Suprapubic skin (tissue), 4 donors: ENCODE data around the gene LHFPL3. TPM values are rescaled to one million over a fixed set of nuclear protein-coding genes. Genes with fewer than 3 reads are reported as not detected.

Experiments used
- DNase-seq, 2 donors: peaks; one replicate each; pipeline ENCODE4 v3.0.0-alpha.2; 2019; ENCODE audit warnings: low spot score in 2 of 2
- H3K27ac ChIP-seq: fragments of 200-600 bp; sonication (generic); one replicate; pipeline ENCODE4 v1.5.1; 2019
- H3K27me3 ChIP-seq: fragments of 200-600 bp; sonication (generic); one replicate; pipeline ENCODE4 v1.5.1; 2019
- H3K36me3 ChIP-seq: fragments of 200-600 bp; sonication (generic); one replicate; pipeline ENCODE4 v1.5.1; 2019
- H3K4me1 ChIP-seq: fragments of 200-600 bp; sonication (generic); one replicate; pipeline ENCODE4 v1.5.1; 2019
- H3K4me3 ChIP-seq: fragments of 200-600 bp; sonication (generic); one replicate; pipeline ENCODE4 v1.5.1; 2019; ENCODE audit warnings: mild to moderate bottlenecking
- H3K9me3 ChIP-seq: fragments of 200-600 bp; sonication (generic); one replicate; pipeline ENCODE4 v1.5.1; 2019
- CTCF ChIP-seq, 2 donors: fragments of 200-600 bp in 1 of 2; fragments of 450-650 bp in 1 of 2; sonication (generic) in 1 of 2; IDR thresholded peaks; one replicate each; pipeline ENCODE4 v1.5.1; 2016 to 2019; ENCODE audit warnings: antibody characterized with exemption in 2 of 2, mild to moderate bottlenecking in 1 of 2, moderate library complexity in 1 of 2
- EP300 ChIP-seq: sonication (generic); formaldehyde crosslinking; IDR thresholded peaks from one replicate; pipeline ENCODE4 v1.6.1; 2017; ENCODE audit warnings: antibody characterized with exemption
- POLR2A ChIP-seq, 2 donors: fragments of 450-650 bp; IDR thresholded peaks; one replicate each; pipeline ENCODE4 v1.6.1; 2017; ENCODE audit warnings: antibody characterized with exemption in 2 of 2, mild to moderate bottlenecking in 2 of 2, moderate library complexity in 2 of 2
- POLR2AphosphoS5 ChIP-seq, 3 donors: sonication (generic); formaldehyde crosslinking; IDR thresholded peaks; one replicate each; pipeline ENCODE4 v1.6.1; 2017; ENCODE audit warnings: antibody characterized with exemption in 3 of 3
- WGBS: methylation state at CpG from one replicate; pipeline ENCODE4 v1.1.5; 2018; 5-methylcytosine and 5-hydroxymethylcytosine counted together
- total RNA-seq, 4 donors: library from RNA; depleted of rRNA; stranded (reverse); fragments of >200 nt; gene quantifications; one replicate each; pipeline ENCODE4 v1.1.0, GENCODE V29; 2016

LHFPL3 gene
- total RNA-seq, 4 donors from 2014 or later = not detected

GRCh38 chr7:104814671-104815400 lies 486.4 kb downstream of the LHFPL3 start:
- no peaks in the 10 kb centered on the region for H3K9me3 ChIP-seq
- no peak overlapping the region for H3K4me3 ChIP-seq
- TF ChIP-seq POLR2AphosphoS5 (IDR thresholded peaks at IDR 0.05) (no peak), POLR2A (IDR thresholded peaks at IDR 0.05) (no peak), EP300 (no peak), CTCF (IDR thresholded peaks at IDR 0.05) (no peak)
- H3K27me3 ChIP-seq = no peaks in the 10 kb centered on the region
- no peak overlapping the region for H3K27ac ChIP-seq
- H3K4me1 ChIP-seq = no peaks in the 10 kb centered on the region
- no peaks in the 10 kb centered on the region for H3K36me3 ChIP-seq
- 83% methylated on average over 9 of the region's 17 CpGs for WGBS
- DNase-seq = no peak

DNA sequence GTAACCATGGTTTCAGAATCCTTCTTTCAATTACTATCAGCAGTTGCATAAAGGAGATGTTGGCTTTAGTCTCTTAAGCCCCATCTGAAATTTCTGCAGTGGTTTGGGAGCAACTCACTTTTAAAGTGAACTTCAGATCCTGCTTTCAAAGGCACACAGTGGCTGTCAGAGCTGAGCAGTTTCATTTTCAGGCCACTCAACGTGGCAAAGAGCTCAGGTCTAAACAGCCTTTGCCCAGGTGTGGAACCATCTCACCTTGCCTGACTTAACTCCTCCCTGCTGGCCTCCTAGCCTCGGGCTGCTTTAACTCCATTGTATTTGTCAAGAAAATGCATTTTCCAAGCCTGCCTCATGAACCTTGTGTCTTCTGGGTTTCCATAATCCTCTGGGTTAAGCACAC lies 488.1 kb downstream of the LHFPL3 start:
- TF ChIP-seq EP300 = no peak
- TF ChIP-seq CTCF (IDR thresholded peaks at IDR 0.05) = no peak
- no peak for TF ChIP-seq POLR2AphosphoS5 (IDR thresholded peaks at IDR 0.05)
- no peak for TF ChIP-seq POLR2A (IDR thresholded peaks at IDR 0.05)
- WGBS = 52% methylated on average over 2 of the region's 2 CpGs
- no peaks in the 10 kb centered on the region for H3K4me1 ChIP-seq
- no peak overlapping the region for H3K4me3 ChIP-seq
- H3K36me3 ChIP-seq = no peaks in the 10 kb centered on the region
- H3K9me3 ChIP-seq = no peaks in the 10 kb centered on the region
- H3K27ac ChIP-seq = no peak overlapping the region
- no peak for DNase-seq
- H3K27me3 ChIP-seq = no peaks in the 10 kb centered on the region

DNA sequence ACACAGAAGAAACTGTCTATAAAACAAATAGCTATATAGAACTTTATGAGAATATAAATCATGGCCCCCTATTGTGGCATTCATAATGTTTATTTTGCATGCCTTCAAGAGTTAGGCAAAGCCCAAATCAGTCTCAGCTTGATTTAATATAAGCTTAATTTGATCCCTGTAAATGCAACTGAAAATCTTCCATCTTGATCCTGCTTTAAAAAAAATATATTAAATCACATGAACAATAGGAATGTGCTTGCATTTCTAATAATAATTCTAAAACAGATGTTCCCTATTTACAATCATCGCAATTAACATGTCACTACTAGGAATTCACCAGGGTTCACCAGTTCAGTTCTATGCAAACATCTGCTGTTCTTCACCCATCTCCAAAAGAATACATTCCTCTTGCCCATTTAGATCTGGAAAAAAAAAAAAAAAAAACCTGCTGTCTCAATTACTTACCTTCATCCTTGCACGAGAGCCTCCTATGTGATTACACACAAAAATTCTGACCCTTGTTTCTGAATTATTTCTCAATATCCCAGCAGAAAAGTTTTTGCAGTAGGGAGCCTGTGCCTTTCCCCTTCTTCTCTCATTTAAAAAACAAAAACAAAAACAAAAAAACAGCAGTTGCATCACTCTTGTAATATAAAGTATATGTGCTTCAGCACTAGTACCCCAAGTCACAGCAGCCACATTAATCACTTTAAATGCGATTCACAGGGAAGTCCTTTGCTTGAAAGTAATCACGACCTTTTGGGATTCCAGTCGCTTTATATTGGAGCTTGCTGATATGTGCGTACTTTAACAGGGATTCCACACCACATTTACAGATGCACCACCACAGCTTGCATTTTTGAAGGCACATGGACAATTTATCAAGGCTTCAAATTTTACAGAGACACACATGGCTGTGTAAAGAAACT lies 490.8 kb downstream of the LHFPL3 start:
- no peaks in the 10 kb centered on the region for H3K27me3 ChIP-seq
- H3K36me3 ChIP-seq = no peaks in the 10 kb centered on the region
- no peak for TF ChIP-seq POLR2A (IDR thresholded peaks at IDR 0.05)
- no peak for TF ChIP-seq CTCF (IDR thresholded peaks at IDR 0.05)
- TF ChIP-seq EP300 = no peak
- TF ChIP-seq POLR2AphosphoS5 (IDR thresholded peaks at IDR 0.05) = no peak
- H3K4me1 ChIP-seq = no peaks in the 10 kb centered on the region
- DNase-seq = no peak
- 61% methylated on average over 6 of the region's 6 CpGs for WGBS
- no peaks in the 10 kb centered on the region for H3K9me3 ChIP-seq
- H3K27ac ChIP-seq = no peak overlapping the region
- H3K4me3 ChIP-seq = no peak overlapping the region

GRCh38 chr7:104820836-104821535 lies 492.6 kb downstream of the LHFPL3 start:
- Histone ChIP-seq H3K27ac (no peak overlapping the region), H3K36me3 (no peaks in the 10 kb centered on the region), H3K4me1 (no peaks in the 10 kb centered on the region), H3K27me3 (no peaks in the 10 kb centered on the region), H3K4me3 (no peak overlapping the region), H3K9me3 (no peaks in the 10 kb centered on the region)
- TF ChIP-seq EP300 (no peak), POLR2AphosphoS5 (IDR thresholded peaks at IDR 0.05) (no peak), CTCF (IDR thresholded peaks at IDR 0.05) (no peak), POLR2A (IDR thresholded peaks at IDR 0.05) (no peak)
- WGBS = 68% methylated on average over 10 of the region's 10 CpGs
- DNase-seq = no peak

GRCh38 chr7:104823177-104823576 lies 494.8 kb downstream of the LHFPL3 start:
- Histone ChIP-seq H3K27ac (no peak overlapping the region), H3K36me3 (no peaks in the 10 kb centered on the region), H3K27me3 (no peaks in the 10 kb centered on the region), H3K4me3 (no peak overlapping the region), H3K9me3 (no peaks in the 10 kb centered on the region), H3K4me1 (no peaks in the 10 kb centered on the region)
- TF ChIP-seq POLR2A (IDR thresholded peaks at IDR 0.05) (no peak), EP300 (no peak), CTCF (IDR thresholded peaks at IDR 0.05) (no peak), POLR2AphosphoS5 (IDR thresholded peaks at IDR 0.05) (no peak)
- 97% methylated on average over 2 of the region's 2 CpGs for WGBS
- DNase-seq = no peak
